Duodenal mucosa (tissue), 2 donors: ENCODE results near the gene TFPI2.
A peak's percentile ranks its signal among the peaks of the same experiment; 100 is the strongest.

Source experiments
- H3K27ac ChIP-seq: one replicate; pipeline ENCODE4 v1.7.0; 2013; ENCODE audit warnings: low read depth, low read length
- H3K27me3 ChIP-seq, 2 donors: one replicate each; pipeline ENCODE4 v1.7.0; 2013; ENCODE audit warnings: low read length in 2 of 2, control low read depth in 1 of 2; ENCODE audit not compliant: insufficient read depth in 2 of 2, control insufficient read depth in 1 of 2
- H3K36me3 ChIP-seq, 2 donors: one replicate each; pipeline ENCODE4 v1.7.0; 2013; ENCODE audit warnings: low read length in 2 of 2, control low read depth in 1 of 2; ENCODE audit not compliant: insufficient read depth in 2 of 2, control insufficient read depth in 1 of 2
- H3K4me1 ChIP-seq, 2 donors: one replicate each; pipeline ENCODE4 v1.7.0; 2013; ENCODE audit warnings: low read length in 2 of 2, control low read depth in 1 of 2; ENCODE audit not compliant: insufficient read depth in 2 of 2, control insufficient read depth in 1 of 2
- H3K4me3 ChIP-seq, 2 donors: one replicate each; pipeline ENCODE4 v1.7.0; 2013; ENCODE audit warnings: low read length in 2 of 2, low read depth in 1 of 2
- H3K9ac ChIP-seq, 2 donors: one replicate each; pipeline ENCODE4 v1.7.0; 2013; ENCODE audit warnings: low read length in 2 of 2, low read depth in 1 of 2
- H3K9me3 ChIP-seq, 2 donors: one replicate each; pipeline ENCODE4 v1.7.0; 2013; ENCODE audit warnings: low read length in 2 of 2, control low read depth in 1 of 2; ENCODE audit not compliant: control insufficient read depth in 1 of 2

Gene TFPI2

GRCh38 chr7:93890464-93891068 is at the start of gene TFPI2:
TSS of gene TFPI2 (minus strand) at chr7:93890753. CDS start at chr7:93890678, 75 bp downstream.
- H3K4me3 ChIP-seq = peak within 1 kb of the TSS; percentile 52 to 56
- H3K4me1 ChIP-seq = no peaks in the 10 kb centered on the region
- no peaks in the 10 kb centered on the region for H3K9me3 ChIP-seq
- H3K27ac ChIP-seq = no peak within 1 kb of the TSS
- H3K9ac ChIP-seq = no peak within 1 kb of the TSS
- peaks cover 3 to 4% of the 10 kb centered on the region in 2 donors for H3K27me3 ChIP-seq
- H3K36me3 ChIP-seq = no peaks in the 10 kb centered on the region

DNA sequence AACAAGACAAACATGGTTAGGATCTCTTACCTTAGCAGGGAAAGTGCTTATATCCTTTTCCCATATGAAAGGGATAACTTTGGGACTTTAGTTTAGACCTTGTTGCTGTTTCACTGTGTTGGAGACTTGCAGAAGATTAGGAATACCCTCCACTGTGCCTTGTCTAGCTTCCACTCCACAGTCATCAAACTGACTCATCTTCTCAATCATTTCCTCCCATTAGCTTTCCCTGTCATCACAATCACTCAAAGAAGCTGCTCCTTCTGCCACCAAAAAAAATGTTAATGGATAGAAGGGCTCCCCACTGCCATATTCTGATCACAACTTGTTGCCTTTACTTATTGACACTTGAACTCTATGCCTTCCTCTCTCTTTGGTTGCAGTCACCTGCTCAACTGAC is 47.7 kb upstream of the TFPI2 start:
- no peaks in the 10 kb centered on the region for H3K4me1 ChIP-seq
- no peak overlapping the region for H3K4me3 ChIP-seq
- no peak overlapping the region for H3K27ac ChIP-seq
- H3K9me3 ChIP-seq = no peaks in the 10 kb centered on the region
- H3K9ac ChIP-seq = no peak overlapping the region
- no peaks in the 10 kb centered on the region for H3K27me3 ChIP-seq
- no peaks in the 10 kb centered on the region for H3K36me3 ChIP-seq

- Histone ChIP-seq H3K9me3 (no peaks in the 10 kb centered on the region), H3K4me1 (no peaks in the 10 kb centered on the region), H3K27ac (no peak overlapping the region), H3K36me3 (no peaks in the 10 kb centered on the region), H3K9ac (no peak overlapping the region), H3K27me3 (no peaks in the 10 kb centered on the region), H3K4me3 (no peak overlapping the region)
Observed at GRCh38 chr7:93937818-93938217, 47.3 kb upstream of the TFPI2 start.

- Histone ChIP-seq H3K9me3 (no peaks in the 10 kb centered on the region), H3K36me3 (no peaks in the 10 kb centered on the region), H3K4me1 (no peaks in the 10 kb centered on the region), H3K9ac (no peak overlapping the region), H3K4me3 (no peak overlapping the region), H3K27me3 (no peaks in the 10 kb centered on the region), H3K27ac (no peak overlapping the region)
Observed at GRCh38 chr7:93935102-93935501, 44.5 kb upstream of the TFPI2 start.

- Histone ChIP-seq H3K4me1 (no peaks in the 10 kb centered on the region), H3K27ac (no peak overlapping the region), H3K27me3 (no peaks in the 10 kb centered on the region), H3K4me3 (no peak overlapping the region), H3K9me3 (no peaks in the 10 kb centered on the region), H3K36me3 (no peaks in the 10 kb centered on the region), H3K9ac (no peak overlapping the region)
Observed at GRCh38 chr7:93933156-93933555, 42.6 kb upstream of the TFPI2 start.

DNA sequence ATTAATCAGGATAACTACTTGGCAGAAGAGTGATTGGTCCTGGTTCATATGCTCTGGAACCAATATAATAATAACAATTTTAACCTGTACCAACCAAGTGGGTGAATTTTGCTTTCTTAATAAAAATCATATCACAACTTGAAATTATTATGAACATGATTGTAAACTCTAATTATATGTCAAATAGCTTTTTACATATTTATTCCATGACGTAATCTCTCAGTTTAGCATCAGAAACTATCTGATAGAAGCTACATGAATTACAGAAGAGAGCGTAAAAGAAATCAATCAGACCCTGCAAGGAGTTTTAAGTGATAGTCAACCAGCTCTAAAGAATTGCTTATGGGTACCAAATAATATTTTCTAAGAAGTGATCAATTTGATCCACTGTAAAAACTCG is 41.1 kb upstream of the TFPI2 start:
- Histone ChIP-seq H3K9me3 (no peaks in the 10 kb centered on the region), H3K36me3 (no peaks in the 10 kb centered on the region), H3K9ac (no peak overlapping the region), H3K4me1 (no peaks in the 10 kb centered on the region), H3K4me3 (no peak overlapping the region), H3K27me3 (no peaks in the 10 kb centered on the region), H3K27ac (no peak overlapping the region)

DNA sequence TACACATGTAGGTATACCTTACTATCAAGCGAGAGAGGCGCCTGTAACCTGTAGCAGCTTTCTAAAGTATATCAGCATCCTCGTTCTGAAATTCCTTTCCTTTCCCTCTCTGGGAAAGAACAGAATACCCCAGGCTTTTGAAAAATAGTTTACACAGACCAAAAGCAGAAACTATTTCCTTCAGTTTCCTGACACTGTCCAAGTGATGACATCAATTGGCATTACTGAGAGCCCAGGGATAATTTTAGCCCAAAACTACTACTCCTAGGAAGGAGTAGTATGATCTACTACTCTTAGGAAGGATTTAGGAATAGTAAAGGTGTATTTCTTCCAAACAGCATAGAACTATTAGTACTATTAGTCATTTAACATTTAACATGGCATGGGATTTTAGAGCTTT is 37.0 kb upstream of the TFPI2 start:
- Histone ChIP-seq H3K4me3 (no peak overlapping the region), H3K9ac (no peak overlapping the region), H3K27ac (no peak overlapping the region), H3K9me3 (no peaks in the 10 kb centered on the region), H3K4me1 (no peaks in the 10 kb centered on the region), H3K27me3 (no peaks in the 10 kb centered on the region), H3K36me3 (no peaks in the 10 kb centered on the region)

- H3K36me3 ChIP-seq = no peaks in the 10 kb centered on the region
- H3K27ac ChIP-seq = no peak overlapping the region
- H3K4me3 ChIP-seq = no peak overlapping the region
- H3K4me1 ChIP-seq = peaks cover 0 to 3% of the 10 kb centered on the region in 2 donors
- peaks cover under 1 to 6% of the 10 kb centered on the region in 2 donors for H3K27me3 ChIP-seq
- H3K9me3 ChIP-seq = no peaks in the 10 kb centered on the region
- no peak overlapping the region for H3K9ac ChIP-seq
Observed at GRCh38 chr7:93926800-93927199, 36.2 kb upstream of the TFPI2 start.

DNA sequence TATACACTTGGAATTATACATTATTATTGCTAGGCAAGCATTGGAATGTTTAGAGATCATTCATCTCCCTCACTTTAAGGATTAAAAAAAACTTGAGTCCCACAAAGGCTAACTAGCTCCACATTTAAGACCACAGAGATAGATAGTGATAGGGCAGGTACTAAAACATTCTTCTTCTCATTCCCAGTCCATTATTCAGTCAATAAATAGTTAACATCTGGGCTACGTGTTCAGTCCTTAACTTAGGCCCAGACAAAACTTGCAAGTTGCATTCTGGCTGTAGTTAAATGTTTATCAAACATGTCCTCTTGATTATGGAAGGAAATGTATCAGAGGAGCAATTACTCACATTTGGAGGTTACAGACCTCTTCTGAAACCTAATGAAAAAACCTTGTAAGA is 33.4 kb upstream of the TFPI2 start:
- H3K36me3 ChIP-seq = no peaks in the 10 kb centered on the region
- no peaks in the 10 kb centered on the region for H3K9me3 ChIP-seq
- peaks cover 0 to 3% of the 10 kb centered on the region in 2 donors for H3K4me1 ChIP-seq
- peak overlapping the region in 1 of 2 donors; percentile 7 for H3K9ac ChIP-seq
- H3K4me3 ChIP-seq = peak overlapping the region; percentile 38 to 64
- H3K27me3 ChIP-seq = peaks cover 10 to 17% of the 10 kb centered on the region in 2 donors
- no peak overlapping the region for H3K27ac ChIP-seq

GRCh38 chr7:93923296-93923695 is 32.7 kb upstream of the TFPI2 start:
- Histone ChIP-seq H3K9me3 (no peaks in the 10 kb centered on the region), H3K4me1 (peaks cover 0 to 3% of the 10 kb centered on the region in 2 donors), H3K27ac (no peak overlapping the region), H3K4me3 (peak overlapping the region; percentile 38 to 64), H3K9ac (peak overlapping the region in 1 of 2 donors; percentile 12), H3K27me3 (peaks cover 10 to 17% of the 10 kb centered on the region in 2 donors), H3K36me3 (no peaks in the 10 kb centered on the region)
